Left renal cortex interstitium (tissue), 4 donors: Measurements from ENCODE around the gene PTGR3. TPM values are rescaled to one million over a fixed set of nuclear protein-coding genes. Genes with fewer than 3 reads are reported as not detected.

Experiments
- DNase-seq, 4 donors: peaks; one replicate each; pipeline ENCODE4 v3.0.0-alpha.2; 2013; ENCODE audit warnings: low read depth in 4 of 4, low spot score in 2 of 4, missing footprints in 1 of 4
- polyA plus RNA-seq, 4 donors: library from polyadenylated mRNA; unstranded; fragments of 120-200 nt; gene quantifications; one replicate each; pipeline ENCODE4 v1.2.1, GENCODE V29; 2013; ENCODE audit not compliant: insufficient read length in 4 of 4

The PTGR3 gene
- polyA plus RNA-seq, 4 donors = 36.3 to 48.1 (median 44.8) TPM

GRCh38 chr18:75172299-75173124, 36.4 kb downstream of the PTGR3 start:
- no peak for DNase-seq

DNA sequence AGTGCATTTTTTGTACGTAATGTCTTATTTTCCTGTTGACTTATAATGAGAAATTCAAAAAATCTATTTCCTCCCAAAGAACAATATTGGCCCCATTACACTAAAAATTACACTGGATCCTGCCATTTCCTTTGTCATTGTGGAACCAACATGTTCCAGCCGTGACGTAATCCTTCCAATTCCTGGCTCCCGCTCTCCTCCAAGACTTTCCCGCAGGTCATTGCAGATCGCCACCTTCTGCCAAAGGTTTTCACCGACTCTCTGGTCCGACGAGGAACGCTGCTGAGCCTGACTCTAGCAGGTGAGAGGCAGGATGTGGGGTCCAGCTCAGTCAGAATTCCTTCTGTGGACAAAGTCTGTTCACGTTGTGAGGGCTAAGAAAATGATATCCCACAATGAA, 38.0 kb downstream of the PTGR3 start:
- DNase-seq = no peak

GRCh38 chr18:75170022-75170789, 38.7 kb downstream of the PTGR3 start:
- DNase-seq = no peak

DNA sequence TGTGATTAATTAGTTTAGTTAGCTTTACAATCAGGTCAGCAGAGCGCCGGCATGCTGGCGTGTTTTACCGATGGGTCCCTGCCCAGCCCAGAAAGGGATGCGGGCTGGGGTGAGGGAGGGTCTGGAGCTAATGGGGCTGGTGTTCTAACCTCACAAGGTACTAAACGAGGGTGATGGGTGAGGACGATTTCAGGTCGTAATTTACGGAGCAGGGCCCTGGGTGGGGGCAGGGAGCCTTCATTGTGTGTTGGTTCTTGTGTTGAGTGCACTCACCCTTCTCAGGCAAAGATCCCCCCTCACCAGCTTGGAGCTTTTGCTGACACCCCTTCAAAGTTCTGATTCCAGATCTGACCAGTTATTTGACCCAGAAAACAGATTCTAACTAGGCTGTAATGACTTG, 39.5 kb downstream of the PTGR3 start:
- no peak for DNase-seq

DNA sequence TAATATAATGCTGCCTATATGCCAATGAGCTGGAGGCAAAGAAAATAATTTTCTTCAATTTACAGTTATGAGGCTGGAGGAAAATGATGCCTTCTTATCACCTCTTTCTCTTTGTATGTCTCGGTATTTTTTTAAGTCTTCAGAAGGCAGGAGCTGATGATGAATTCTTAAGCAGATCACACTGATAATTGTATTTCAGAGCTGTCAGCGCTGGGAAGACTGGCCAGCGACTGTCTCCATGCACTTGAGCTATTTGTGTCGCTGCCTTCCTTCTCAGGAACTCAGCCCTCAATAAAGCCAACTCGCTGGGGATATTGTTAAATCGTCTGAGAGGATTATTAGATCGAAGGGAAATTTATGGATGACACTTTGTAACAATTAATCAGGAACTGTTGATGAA, 40.3 kb downstream of the PTGR3 start:
- DNase-seq = no peak

DNA sequence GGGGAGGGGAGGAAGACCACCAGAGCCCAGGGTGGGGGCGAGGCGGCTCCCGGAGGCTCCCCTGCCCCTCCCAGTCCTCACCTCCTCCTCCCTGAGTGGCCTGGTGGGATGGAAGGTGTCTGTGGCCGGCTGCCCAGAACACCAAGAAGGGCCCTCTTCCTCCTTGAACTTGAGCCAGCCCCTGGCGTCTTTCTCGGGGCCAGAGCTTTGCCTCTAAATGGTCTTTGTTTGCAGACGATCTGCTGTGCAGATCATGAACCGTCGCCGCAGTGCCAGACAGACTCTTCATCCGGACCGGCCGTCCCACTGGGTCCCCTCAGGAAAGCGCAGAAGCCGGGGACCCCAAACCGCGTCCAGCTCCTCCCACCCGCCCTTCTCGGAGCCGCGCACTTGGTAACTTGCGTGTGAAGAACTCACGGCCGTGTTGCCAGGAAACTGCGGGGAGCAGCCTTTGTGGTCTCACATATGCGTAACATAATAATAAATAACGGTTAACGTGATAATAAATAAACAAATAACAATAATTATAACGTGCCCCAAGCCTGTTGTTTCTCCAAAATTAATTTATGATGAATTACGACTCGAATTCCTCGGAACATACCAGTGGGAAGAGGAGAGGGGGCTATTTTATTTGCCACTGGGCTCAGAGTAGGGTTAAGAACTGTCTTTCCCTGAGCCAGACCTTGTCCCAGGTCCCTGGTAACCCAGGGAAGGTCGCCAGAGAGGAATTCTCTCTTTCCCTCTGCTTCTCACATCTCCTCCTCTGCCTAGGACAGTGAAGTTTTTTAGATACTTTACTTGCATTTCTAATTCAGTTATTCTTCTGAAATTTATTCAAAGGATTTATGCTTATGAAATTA, 41.0 kb downstream of the PTGR3 start:
- DNase-seq = no peak

GRCh38 chr18:75167137-75167536, 41.8 kb downstream of the PTGR3 start:
- no peak for DNase-seq

DNA sequence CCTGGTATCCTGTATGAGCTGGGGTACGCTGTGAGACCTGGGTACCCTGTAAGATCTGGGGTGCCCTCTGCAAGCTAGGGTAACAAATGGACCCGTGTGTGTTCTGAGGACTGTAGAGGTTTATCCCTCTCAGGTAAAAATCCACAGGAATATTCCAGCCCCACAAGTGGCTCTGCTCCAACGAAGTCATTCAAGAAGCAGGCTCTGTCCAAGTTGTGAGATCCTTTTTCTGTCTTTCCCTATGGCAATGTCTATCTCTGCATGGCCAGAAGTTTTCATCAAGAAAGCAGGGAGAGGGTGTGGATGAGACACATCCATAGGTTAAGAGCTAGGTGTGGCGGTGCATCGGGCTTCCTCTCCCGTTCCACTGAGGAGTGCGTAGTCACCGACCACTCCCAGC, 43.0 kb downstream of the PTGR3 start:
- DNase-seq = no peak

GRCh38 chr18:75164479-75164878, 44.5 kb downstream of the PTGR3 start:
- no peak for DNase-seq

GRCh38 chr18:75163736-75164135, 45.2 kb downstream of the PTGR3 start:
- no peak for DNase-seq

DNA sequence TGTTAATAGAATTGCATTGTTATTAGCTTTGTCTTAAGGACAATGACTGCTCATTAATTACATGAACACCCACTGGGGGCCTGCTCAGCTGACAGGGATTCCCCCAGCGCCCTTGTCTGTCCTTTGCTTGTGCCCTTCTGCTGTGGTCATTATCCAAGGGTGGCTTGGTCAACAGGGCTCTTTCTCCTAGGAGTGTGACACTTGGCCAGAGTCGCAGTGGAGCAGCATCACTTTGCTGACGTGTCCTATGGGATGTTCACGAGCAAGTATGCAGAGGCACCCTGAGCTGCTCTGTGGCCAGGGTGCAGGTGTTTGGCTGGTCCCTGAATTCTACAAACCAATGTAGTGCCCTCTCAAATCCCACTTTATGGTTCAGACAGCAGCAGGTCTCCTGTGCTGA, 46.0 kb downstream of the PTGR3 start:
- DNase-seq = no peak

DNA sequence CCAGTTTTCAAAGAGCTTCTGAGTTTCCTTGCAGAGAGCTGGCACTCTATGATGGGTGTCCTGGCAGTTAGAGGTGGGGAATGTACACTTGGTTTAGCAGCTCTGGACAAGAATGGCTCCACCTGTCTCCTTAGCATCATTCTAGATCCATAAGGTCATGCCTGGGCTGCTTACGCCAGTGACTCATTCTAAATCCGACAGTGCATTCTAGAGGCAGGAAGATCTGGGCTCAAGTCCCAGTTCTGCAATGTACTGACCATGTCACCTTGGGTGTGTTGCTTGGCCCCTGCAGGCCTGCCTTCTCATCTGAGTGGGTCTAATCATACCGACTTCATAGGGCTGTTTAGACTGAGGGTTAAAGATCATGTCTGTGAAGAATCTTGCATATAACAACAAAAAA, 46.5 kb downstream of the PTGR3 start:
- no peak for DNase-seq

GRCh38 chr18:75161256-75162028, 47.5 kb downstream of the PTGR3 start:
- DNase-seq = no peak

DNA sequence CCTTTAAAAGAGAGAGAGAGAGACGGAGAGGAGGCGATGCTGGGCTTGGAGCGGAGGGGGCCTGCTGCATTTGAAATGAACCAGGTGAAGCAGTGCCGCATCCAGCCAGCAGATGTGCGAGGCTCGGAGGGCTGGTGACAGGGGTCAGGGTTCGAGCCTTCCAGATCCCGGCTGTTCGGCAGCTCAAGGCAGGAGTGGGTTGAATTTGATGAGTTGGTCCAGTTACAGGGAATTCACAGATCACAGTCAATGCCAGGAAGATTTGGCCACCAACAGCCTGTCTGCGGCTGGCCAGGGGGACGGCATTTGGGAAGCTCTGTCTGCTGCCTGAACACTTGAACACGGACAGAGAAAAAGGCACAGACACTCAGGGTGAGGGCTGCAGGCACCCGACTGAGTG, 48.6 kb downstream of the PTGR3 start:
- no peak for DNase-seq

DNA sequence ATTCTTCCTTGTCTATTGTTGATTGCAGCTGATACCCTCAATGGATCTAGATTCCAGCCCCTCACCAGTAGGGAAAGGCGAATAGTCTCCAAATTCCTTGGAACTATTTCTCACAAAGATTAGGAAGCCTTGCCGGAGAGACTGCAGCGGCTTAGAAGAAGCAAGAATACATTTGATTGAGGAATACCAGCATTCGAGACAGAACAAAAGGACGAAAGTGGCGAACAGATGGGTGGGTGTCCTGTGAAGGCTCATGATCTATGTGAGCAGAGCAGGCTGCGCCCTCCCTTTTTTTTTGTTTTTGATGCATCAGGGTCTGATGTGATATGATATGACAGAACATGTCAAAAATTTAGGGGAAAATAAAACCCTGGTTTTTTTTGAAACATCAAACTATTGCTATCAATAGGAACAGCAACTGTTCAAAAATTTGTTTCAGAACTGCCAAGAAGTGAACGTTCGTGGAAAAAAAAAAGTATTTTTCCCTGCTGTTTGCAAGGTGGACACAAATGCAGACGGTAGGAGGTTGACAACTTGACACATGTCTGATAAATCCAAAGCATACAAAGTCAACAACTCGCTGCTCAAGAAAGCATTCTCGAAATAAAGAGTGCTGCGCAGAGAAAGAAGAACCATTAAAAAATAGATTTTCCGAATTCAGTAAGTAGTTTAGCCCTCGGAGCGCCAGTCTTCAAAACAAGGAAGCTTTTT, 49.1 kb downstream of the PTGR3 start:
- no peak for DNase-seq

DNA sequence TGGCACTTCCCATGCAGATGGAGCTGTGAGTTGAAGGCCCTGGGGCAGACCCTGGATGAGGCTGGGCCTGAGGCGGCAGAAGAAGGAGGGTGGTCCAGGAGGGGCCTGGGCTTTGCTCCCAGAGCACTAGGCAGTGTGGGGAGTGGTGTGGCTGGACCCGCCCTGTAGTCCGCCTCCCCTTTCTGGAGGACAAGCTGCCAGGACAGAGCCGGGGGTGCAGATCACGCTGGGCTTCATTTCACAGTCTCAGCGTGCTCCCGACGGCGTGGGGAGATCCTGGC, 49.8 kb downstream of the PTGR3 start:
- DNase-seq = no peak
